PC-3 (cell line): ENCODE measurements around the gene PRKCQ. TPM values are rescaled to one million over a fixed set of nuclear protein-coding genes. Genes with fewer than 3 reads are reported as not detected.

Source experiments
- ATAC-seq: fragments of 200-7000 bp; cut with Tn5 transposase; 2 replicates; pipeline ENCODE4 v1.9.1; 2020; ENCODE audit warnings: mild to moderate bottlenecking, moderate library complexity
- BruUV-seq: library from RNA; stranded (reverse); fragments of 400-500 nt; replicated peaks from 2 replicates; lab custom pipeline; 2021; lab: Mats Ljungman, UMichigan
- CTCF ChIA-PET: fragments of 300-600 bp; sonication (Branson Sonifier 250); formaldehyde crosslinking; loops from one replicate; lab custom pipeline; 2022; ENCODE audit warnings: antibody characterized with exemption; lab: Charles Lee
- POLR2A ChIA-PET: fragments of 300-600 bp; sonication (Branson Sonifier 250); formaldehyde crosslinking; loops from one replicate; lab custom pipeline; 2022; ENCODE audit warnings: antibody characterized with exemption; ENCODE audit not compliant: unreplicated experiment; lab: Charles Lee
- DNase-seq: peaks from one replicate; pipeline ENCODE4 v3.0.0-alpha.2; 2015
- H2AFZ ChIP-seq: fragments of 300-600 bp; sonication (generic); 2 replicates; pipeline ENCODE4 v1.6.0; 2016; ENCODE audit warnings: antibody characterized with exemption, low read length
- H3F3A ChIP-seq: fragments of 300-600 bp; sonication (generic); one replicate; pipeline ENCODE4 v1.6.0; 2017; ENCODE audit warnings: antibody characterized with exemption, low read length, control low read depth, mild to moderate bottlenecking; ENCODE audit not compliant: unreplicated experiment
- H3K27ac ChIP-seq: fragments of 300-600 bp; sonication (generic); 2 replicates; pipeline ENCODE4 v1.5.1; 2016; ENCODE audit warnings: mild to moderate bottlenecking, low read length
- H3K27me3 ChIP-seq: fragments of 300-600 bp; sonication (generic); 2 replicates; pipeline ENCODE4 v1.6.1; 2016; ENCODE audit warnings: low read length, mixed read lengths
- H3K36me3 ChIP-seq: fragments of 300-600 bp; sonication (generic); 2 replicates; pipeline ENCODE4 v1.6.1; 2016; ENCODE audit warnings: low read depth, mixed run types, low read length, mixed read lengths
- H3K4me1 ChIP-seq: fragments of 300-600 bp; sonication (generic); 2 replicates; pipeline ENCODE4 v1.5.1; 2016; ENCODE audit warnings: low read length; ENCODE audit not compliant: insufficient read depth
- H3K4me2 ChIP-seq: fragments of 300-600 bp; sonication (generic); 2 replicates; pipeline ENCODE4 v1.6.0; 2016; ENCODE audit warnings: low read length
- H3K4me3 ChIP-seq: fragments of 300-600 bp; sonication (generic); 2 replicates; pipeline ENCODE4 v1.5.1; 2016; ENCODE audit warnings: mild to moderate bottlenecking, low read length, mixed read lengths
- H3K79me2 ChIP-seq: fragments of 300-600 bp; sonication (generic); 2 replicates; pipeline ENCODE4 v1.6.1; 2017; ENCODE audit warnings: low read length, mixed read lengths
- H3K9ac ChIP-seq: fragments of 300-600 bp; sonication (generic); 2 replicates; pipeline ENCODE4 v1.6.0; 2016; ENCODE audit warnings: mild to moderate bottlenecking, low read length
- H3K9me2 ChIP-seq: fragments of 300-600 bp; sonication (generic); replicated peaks from 2 replicates; pipeline ENCODE4 v1.6.1; 2016; ENCODE audit warnings: mixed run types, low read length, mixed read lengths
- H3K9me3 ChIP-seq: fragments of 300-600 bp; sonication (generic); 2 replicates; pipeline ENCODE4 v1.6.1; 2016; ENCODE audit warnings: low read length, mixed read lengths
- H4K20me1 ChIP-seq: fragments of 300-600 bp; sonication (generic); 2 replicates; pipeline ENCODE4 v1.6.1; 2016; ENCODE audit warnings: low read length, mixed read lengths
- EZH2 ChIP-seq: fragments of 300-600 bp; sonication (generic); IDR thresholded peaks from one replicate; pipeline ENCODE4 v1.6.1; 2017; ENCODE audit warnings: antibody characterized with exemption, mild to moderate bottlenecking, low read length; ENCODE audit not compliant: unreplicated experiment
- EZH2phosphoT487 ChIP-seq: fragments of 300-600 bp; sonication (generic); IDR thresholded peaks from 2 replicates; pipeline ENCODE4 v1.6.1; 2018; ENCODE audit warnings: mild to moderate bottlenecking, antibody characterized with exemption, low read length, borderline replicate concordance
- intact Hi-C: fragments of 100-400 bp; cut with micrococcal nuclease; formaldehyde crosslinking; loops from 2 replicates; pipeline ENCODE4 v1.9.0; 2023
- total RNA-seq: library from RNA; depleted of rRNA; stranded (reverse); fragments of >200 nt; gene quantifications from 2 replicates; pipeline ENCODE4 v1.2.3, GENCODE V29; 2014
- TF ChIP-seq, protein P1 (sequence below): fragments of 300-600 bp; sonication (generic); conservative IDR thresholded peaks from 2 replicates; pipeline ENCODE4 v1.5.1; 2017; ENCODE audit warnings: antibody characterized with exemption, low read depth, mild to moderate bottlenecking, low read length

PRKCQ gene
- total RNA-seq, 1 experiment from 2014 or later, result not detected

DNA sequence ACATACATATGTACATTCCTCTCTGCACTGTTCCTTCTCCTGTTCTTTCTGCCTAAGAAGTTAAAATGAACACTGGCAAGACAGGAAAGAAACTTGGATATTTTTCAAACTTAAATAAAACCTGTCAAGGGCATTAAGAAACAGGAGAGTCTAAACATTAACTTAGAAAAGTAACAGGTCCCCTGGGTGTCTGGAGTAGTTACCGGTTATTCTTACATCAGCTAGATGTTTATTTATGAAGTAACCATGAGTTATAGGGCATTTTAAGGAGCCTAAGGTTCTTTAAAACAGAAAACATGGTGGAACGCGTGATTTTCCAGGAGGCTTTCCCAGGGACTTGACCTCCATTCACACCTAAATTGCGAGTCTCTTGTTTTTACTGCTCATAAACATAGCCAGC, 148.2 kb downstream of the PRKCQ start:
- no TSS peak for BruUV-seq
- Histone ChIP-seq H3K27ac (no peak overlapping the region), H3F3A (no peaks in the 10 kb centered on the region), H4K20me1 (no peaks in the 10 kb centered on the region), H3K4me2 (no peak overlapping the region), H3K79me2 (no peaks in the 10 kb centered on the region), H3K9me3 (no peaks in the 10 kb centered on the region), H3K9me2 (no peaks in the 10 kb centered on the region), H3K4me1 (no peaks in the 10 kb centered on the region), H3K36me3 (no peaks in the 10 kb centered on the region), H2AFZ (no peak overlapping the region), H3K4me3 (no peak overlapping the region), H3K9ac (no peak overlapping the region), H3K27me3 (peaks cover 62% of the 10 kb centered on the region)
- DNase-seq, result no peak
- ATAC-seq, result no peak
- POLR2A ChIA-PET, result no interaction called here
- TF ChIP-seq EZH2phosphoT487, result no peak
- TF ChIP-seq, protein P1, sequence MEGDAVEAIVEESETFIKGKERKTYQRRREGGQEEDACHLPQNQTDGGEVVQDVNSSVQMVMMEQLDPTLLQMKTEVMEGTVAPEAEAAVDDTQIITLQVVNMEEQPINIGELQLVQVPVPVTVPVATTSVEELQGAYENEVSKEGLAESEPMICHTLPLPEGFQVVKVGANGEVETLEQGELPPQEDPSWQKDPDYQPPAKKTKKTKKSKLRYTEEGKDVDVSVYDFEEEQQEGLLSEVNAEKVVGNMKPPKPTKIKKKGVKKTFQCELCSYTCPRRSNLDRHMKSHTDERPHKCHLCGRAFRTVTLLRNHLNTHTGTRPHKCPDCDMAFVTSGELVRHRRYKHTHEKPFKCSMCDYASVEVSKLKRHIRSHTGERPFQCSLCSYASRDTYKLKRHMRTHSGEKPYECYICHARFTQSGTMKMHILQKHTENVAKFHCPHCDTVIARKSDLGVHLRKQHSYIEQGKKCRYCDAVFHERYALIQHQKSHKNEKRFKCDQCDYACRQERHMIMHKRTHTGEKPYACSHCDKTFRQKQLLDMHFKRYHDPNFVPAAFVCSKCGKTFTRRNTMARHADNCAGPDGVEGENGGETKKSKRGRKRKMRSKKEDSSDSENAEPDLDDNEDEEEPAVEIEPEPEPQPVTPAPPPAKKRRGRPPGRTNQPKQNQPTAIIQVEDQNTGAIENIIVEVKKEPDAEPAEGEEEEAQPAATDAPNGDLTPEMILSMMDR, result no peak
- no peak for TF ChIP-seq EZH2
- CTCF ChIA-PET, result no interaction called here
- intact Hi-C loops, result no loop called here

GRCh38 chr10:6431186-6431585, 148.9 kb downstream of the PRKCQ start:
- ChIA-PET POLR2A (no interaction called here), CTCF (no interaction called here)
- Histone ChIP-seq H3K36me3 (no peaks in the 10 kb centered on the region), H3K27me3 (peaks cover 56% of the 10 kb centered on the region), H3K4me2 (no peak overlapping the region), H3K79me2 (no peaks in the 10 kb centered on the region), H3F3A (no peaks in the 10 kb centered on the region), H3K9me3 (no peaks in the 10 kb centered on the region), H3K4me1 (no peaks in the 10 kb centered on the region), H4K20me1 (no peaks in the 10 kb centered on the region), H3K4me3 (no peak overlapping the region), H2AFZ (no peak overlapping the region), H3K9me2 (no peaks in the 10 kb centered on the region), H3K27ac (no peak overlapping the region), H3K9ac (no peak overlapping the region)
- BruUV-seq, result no TSS peak
- no peak for DNase-seq
- TF ChIP-seq EZH2 (no peak), EZH2phosphoT487 (no peak)
- TF ChIP-seq, protein P1, result no peak
- ATAC-seq, result no peak
- intact Hi-C loops, result no loop called here

- no peak for ATAC-seq
- no peak for DNase-seq
- Histone ChIP-seq H3K9ac (no peak overlapping the region), H3K79me2 (no peaks in the 10 kb centered on the region), H3K4me2 (no peak overlapping the region), H3K9me3 (no peaks in the 10 kb centered on the region), H2AFZ (no peak overlapping the region), H3F3A (no peaks in the 10 kb centered on the region), H4K20me1 (no peaks in the 10 kb centered on the region), H3K4me1 (no peaks in the 10 kb centered on the region), H3K27me3 (peaks cover 56% of the 10 kb centered on the region), H3K36me3 (no peaks in the 10 kb centered on the region), H3K9me2 (no peaks in the 10 kb centered on the region), H3K4me3 (no peak overlapping the region), H3K27ac (no peak overlapping the region)
- BruUV-seq, result no TSS peak
- intact Hi-C loops, result no loop called here
- ChIA-PET CTCF (no interaction called here), POLR2A (no interaction called here)
- TF ChIP-seq, protein P1, result no peak
- TF ChIP-seq EZH2phosphoT487 (no peak), EZH2 (no peak)
Measured at GRCh38 chr10:6430423-6430980, 149.6 kb downstream of the PRKCQ start.
